Tibial nerve (tissue), 4 donors: ENCODE data around the gene SBNO2. TPM values are rescaled to one million over a fixed set of nuclear protein-coding genes. Genes with fewer than 3 reads are reported as not detected.

Experiments used
- DNase-seq, 2 donors: peaks; one replicate each; pipeline ENCODE4 v3.0.0-alpha.2; 2019; ENCODE audit warnings: low spot score in 2 of 2
- H3K27ac ChIP-seq, 4 donors: fragments of 200-600 bp; sonication (generic) in 3 of 4; one replicate each; pipeline ENCODE4 v1.5.1; 2017 to 2019; ENCODE audit warnings: mild to moderate bottlenecking in 1 of 4
- H3K27me3 ChIP-seq, 2 donors: fragments of 200-600 bp; sonication (generic) in 1 of 2; one replicate each; pipeline versions ENCODE4 v1.5.1 to v1.6.0; 2017 to 2019
- H3K36me3 ChIP-seq, 3 donors: fragments of 200-600 bp; sonication (generic); one replicate each; pipeline ENCODE4 v1.5.1; 2018 to 2019
- H3K4me1 ChIP-seq, 4 donors: fragments of 200-600 bp; sonication (generic) in 3 of 4; one replicate each; pipeline ENCODE4 v1.5.1; 2017 to 2019
- H3K4me3 ChIP-seq, 4 donors: fragments of 200-600 bp; sonication (generic) in 3 of 4; one replicate each; pipeline ENCODE4 v1.5.1; 2017 to 2019; ENCODE audit warnings: mild to moderate bottlenecking in 1 of 4, moderate library complexity in 1 of 4
- H3K9me3 ChIP-seq, 4 donors: fragments of 200-600 bp; sonication (generic) in 3 of 4; one replicate each; pipeline ENCODE4 v1.5.1; 2017 to 2019
- CTCF ChIP-seq, 5 experiments: fragments of 200-600 bp in 3 of 5; fragments of 450-650 bp in 2 of 5; sonication (generic) in 3 of 5; IDR thresholded peaks; one replicate each; pipeline ENCODE4 v1.5.1; 2016 to 2019; ENCODE audit warnings: antibody characterized with exemption in 5 of 5, mild to moderate bottlenecking in 3 of 5, moderate library complexity in 2 of 5
- EP300 ChIP-seq, 2 donors: sonication (generic); formaldehyde crosslinking; IDR thresholded peaks; one replicate each; pipeline ENCODE4 v1.6.1; 2017; ENCODE audit warnings: antibody characterized with exemption in 2 of 2, mild to moderate bottlenecking in 1 of 2
- POLR2A ChIP-seq, 2 donors: fragments of 450-650 bp; IDR thresholded peaks; one replicate each; pipeline ENCODE4 v1.6.1; 2017; ENCODE audit warnings: antibody characterized with exemption in 2 of 2, mild to moderate bottlenecking in 2 of 2, moderate library complexity in 2 of 2
- WGBS, 2 donors: methylation state at CpG; one replicate each; pipeline ENCODE4 v1.1.5; 2018; 5-methylcytosine and 5-hydroxymethylcytosine counted together
- total RNA-seq, 4 donors: library from RNA; depleted of rRNA; stranded (reverse); fragments of >200 nt; gene quantifications; one replicate each; pipeline ENCODE4 v1.1.0, GENCODE V29; 2016

SBNO2 gene
- total RNA-seq, 4 donors from 2014 or later, result 26.6 to 105 (median 39.3) TPM

- H3K4me1 ChIP-seq, result peaks cover 0 to 81% (median 64%) of the 10 kb centered on the region in 4 donors
- peak overlapping the region; percentile 41 to 95 (median 78) for H3K27ac ChIP-seq
- H3K36me3 ChIP-seq, result peaks cover 0 to 4% (median 3%) of the 10 kb centered on the region in 3 donors
- H3K4me3 ChIP-seq, result no peak overlapping the region
- no peak for TF ChIP-seq CTCF (IDR thresholded peaks at IDR 0.05)
- TF ChIP-seq EP300 (IDR thresholded peaks at IDR 0.05), result no peak
- TF ChIP-seq POLR2A (IDR thresholded peaks at IDR 0.05), result no peak
- DNase-seq, result no peak
- no peaks in the 10 kb centered on the region for H3K27me3 ChIP-seq
- H3K9me3 ChIP-seq, result no peaks in the 10 kb centered on the region
- WGBS, 2 donors, result 41 to 42% methylated on average over 14 to 15 of the region's 15 CpGs
These were observed 75.7 kb downstream of the SBNO2 start for GRCh38 chr19:1098177-1099051.

- no peak for DNase-seq
- no peak overlapping the region for H3K4me3 ChIP-seq
- H3K36me3 ChIP-seq, result peaks cover 0 to 11% (median 7%) of the 10 kb centered on the region in 3 donors
- WGBS, 2 donors, result 71 to 72% methylated on average over 7 of the region's 7 CpGs
- peaks cover 0 to 79% (median 62%) of the 10 kb centered on the region in 4 donors for H3K4me1 ChIP-seq
- TF ChIP-seq EP300 (IDR thresholded peaks at IDR 0.05), result no peak
- no peak for TF ChIP-seq POLR2A (IDR thresholded peaks at IDR 0.05)
- peak overlapping the region in 3 of 4 donors; percentile 64 to 95 (median 91) for H3K27ac ChIP-seq
- H3K27me3 ChIP-seq, result no peaks in the 10 kb centered on the region
- no peaks in the 10 kb centered on the region for H3K9me3 ChIP-seq
These were observed 76.3 kb downstream of the SBNO2 start for GRCh38 chr19:1097810-1098176.

- Histone ChIP-seq H3K36me3 (peaks cover 0 to 32% (median 7%) of the 10 kb centered on the region in 3 donors), H3K4me3 (peak within 1 kb of the TSS; percentile 85 to 100 (median 96)), H3K27ac (peak within 1 kb of the TSS; percentile 47 to 92 (median 80)), H3K9me3 (no peaks in the 10 kb centered on the region), H3K27me3 (no peaks in the 10 kb centered on the region), H3K4me1 (peaks cover 0 to 67% (median 38%) of the 10 kb centered on the region in 4 donors)
- 1% methylated on average over 26 to 36 of the region's 81 CpGs for WGBS, 2 donors
- no peak for TF ChIP-seq CTCF (IDR thresholded peaks at IDR 0.05)
- peak; percentile 91 to 96 for TF ChIP-seq EP300 (IDR thresholded peaks at IDR 0.05)
- TF ChIP-seq POLR2A (IDR thresholded peaks at IDR 0.05), result peak; percentile 60 to 89
- peak; percentile 95 to 96 for DNase-seq
These were observed 78.9 kb downstream of the SBNO2 start, which contains the start of gene POLR2E for GRCh38 chr19:1094978-1095701. TSS of gene POLR2E (minus strand) at chr19:1095375. CDS start at chr19:1095315, 60 bp downstream.

- TF ChIP-seq EP300 (IDR thresholded peaks at IDR 0.05) (no peak), CTCF (IDR thresholded peaks at IDR 0.05) (no peak), POLR2A (IDR thresholded peaks at IDR 0.05) (no peak)
- 0 to 4% methylated on average over 5 to 15 of the region's 19 CpGs for WGBS, 2 donors
- Histone ChIP-seq H3K4me1 (peaks cover 0 to 66% (median 35%) of the 10 kb centered on the region in 4 donors), H3K4me3 (peak overlapping the region; percentile 85 to 100 (median 96)), H3K27ac (peak overlapping the region; percentile 47 to 92 (median 80)), H3K27me3 (no peaks in the 10 kb centered on the region), H3K36me3 (peaks cover 0 to 37% (median 7%) of the 10 kb centered on the region in 3 donors), H3K9me3 (no peaks in the 10 kb centered on the region)
- no peak for DNase-seq
These were observed 79.5 kb downstream of the SBNO2 start for GRCh38 chr19:1094655-1094977.

GRCh38 chr19:1093811-1094553 lies 80.1 kb downstream of the SBNO2 start:
- H3K27ac ChIP-seq, result peak overlapping the region in 1 of 4 donors; percentile 92
- H3K4me1 ChIP-seq, result peaks cover 0 to 66% (median 32%) of the 10 kb centered on the region in 4 donors
- peaks cover 0 to 43% (median 7%) of the 10 kb centered on the region in 3 donors for H3K36me3 ChIP-seq
- TF ChIP-seq CTCF (IDR thresholded peaks at IDR 0.05) (no peak), EP300 (IDR thresholded peaks at IDR 0.05) (no peak), POLR2A (IDR thresholded peaks at IDR 0.05) (no peak)
- no peak for DNase-seq
- WGBS, 2 donors, result 43 to 66% methylated on average over 17 to 20 of the region's 32 CpGs
- no peaks in the 10 kb centered on the region for H3K27me3 ChIP-seq
- peak overlapping the region; percentile 85 to 100 (median 96) for H3K4me3 ChIP-seq
- H3K9me3 ChIP-seq, result no peaks in the 10 kb centered on the region
